Measurements from ENCODE around the gene BAHCC1.

The BAHCC1 gene

DNA sequence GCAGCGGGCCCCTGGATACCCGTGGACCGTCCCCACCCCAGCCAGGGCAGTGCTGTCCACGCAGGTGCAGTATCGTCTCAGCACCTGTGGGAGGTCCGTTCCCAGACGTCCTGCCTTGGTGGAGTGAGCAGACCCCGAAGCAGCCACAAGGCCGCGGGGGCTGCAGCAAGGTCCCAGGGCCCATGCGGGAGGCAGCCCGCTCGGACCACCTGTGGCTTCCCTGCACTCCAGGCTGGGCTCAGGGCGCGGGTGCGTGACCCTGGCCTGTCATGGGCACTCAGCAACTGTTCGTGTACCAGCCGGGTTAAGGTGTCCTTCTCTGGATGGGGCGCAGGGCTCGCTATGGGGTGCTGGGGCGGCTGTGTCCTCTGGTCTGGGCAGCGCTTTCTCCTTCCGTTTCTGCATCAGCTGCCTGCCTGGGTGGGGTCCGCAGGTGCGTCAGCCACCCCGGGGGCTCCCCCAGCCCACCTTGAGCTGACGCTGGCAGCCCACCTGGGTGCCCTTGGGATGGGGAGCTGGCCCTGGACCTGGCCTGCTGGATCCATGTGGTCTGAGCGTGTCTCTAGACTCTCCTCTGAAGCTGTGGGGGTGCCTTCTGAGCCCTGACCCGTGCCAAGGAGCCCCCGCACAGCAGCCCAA, 18.4 kb downstream of the BAHCC1 start:
- Histone ChIP-seq H3K36me3 (ENCODE audit: insufficient read depth, low read length) (no peaks in the 10 kb centered on the region), H3K4me1 (ENCODE audit: control insufficient read depth, insufficient read depth, low read length) (peaks cover 27% of the 10 kb centered on the region), H3K4me3 (ENCODE audit: low read length) (no peak overlapping the region), H3K4me2 (ENCODE audit: low read length) (no peak overlapping the region), H3K9ac (ENCODE audit: low read depth, low read length) (no peak overlapping the region), H3K27me3 (ENCODE audit: control insufficient read depth, insufficient read depth, low read length) (no peaks in the 10 kb centered on the region), H3K9me3 (replicated peaks; ENCODE audit: low read length) (no peaks in the 10 kb centered on the region)

DNA sequence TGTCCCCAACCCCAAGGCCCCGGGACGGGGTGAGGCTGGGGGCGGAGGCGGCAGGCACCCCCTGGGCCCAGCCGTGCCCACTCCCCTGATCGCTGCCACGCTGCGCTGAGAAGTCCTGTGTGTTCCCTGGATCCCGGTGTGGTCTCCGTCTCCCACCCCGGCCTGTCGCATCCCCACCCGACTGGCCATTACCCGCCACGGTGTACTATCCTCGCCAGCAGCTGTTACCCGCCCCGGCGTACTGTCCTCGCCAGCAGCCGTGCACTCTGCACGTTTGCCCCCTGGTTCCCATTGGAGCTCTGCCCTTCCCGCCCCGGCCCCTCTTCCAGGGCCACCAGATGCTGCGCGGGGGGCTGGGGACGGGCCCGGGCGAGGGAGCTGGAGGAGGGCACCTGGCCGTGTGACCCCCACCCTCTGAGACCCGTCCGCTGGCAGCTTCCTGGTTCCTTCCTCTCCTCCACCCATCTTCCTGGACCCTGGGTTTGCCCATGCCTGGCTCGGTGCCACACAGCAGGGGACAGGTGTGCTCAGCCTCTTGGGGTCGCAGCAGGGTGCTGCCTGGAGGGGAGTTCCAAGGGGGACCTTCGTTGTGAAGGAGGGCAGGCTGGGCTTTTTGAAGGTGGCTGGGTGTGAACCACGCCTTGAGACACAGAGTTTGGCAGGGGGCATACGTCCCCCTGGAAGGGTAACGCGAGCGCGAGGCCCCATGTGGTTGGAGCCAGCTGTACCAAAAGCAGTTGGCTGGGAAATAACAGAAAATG, 19.7 kb downstream of the BAHCC1 start:
- H3K27me3 ChIP-seq (ENCODE audit: control insufficient read depth, insufficient read depth, low read length), result no peaks in the 10 kb centered on the region

GRCh38 chr17:81415681-81416080, 20.4 kb downstream of the BAHCC1 start:
- no peak overlapping the region for H3K4me3 ChIP-seq (ENCODE audit: low read length)
- no peak overlapping the region for H3K9ac ChIP-seq (ENCODE audit: low read depth, low read length)
- no peaks in the 10 kb centered on the region for H3K36me3 ChIP-seq (ENCODE audit: insufficient read depth, low read length)
- no peak overlapping the region for H3K4me2 ChIP-seq (ENCODE audit: low read length)
- no peaks in the 10 kb centered on the region for H3K9me3 ChIP-seq (replicated peaks; ENCODE audit: low read length)
- H3K27me3 ChIP-seq (ENCODE audit: control insufficient read depth, insufficient read depth, low read length), result no peaks in the 10 kb centered on the region
- H3K4me1 ChIP-seq (ENCODE audit: control insufficient read depth, insufficient read depth, low read length), result peaks cover 48% of the 10 kb centered on the region

More for the DNA sequence above, 19.7 kb downstream of the BAHCC1 start:
- Histone ChIP-seq H3K4me2 (ENCODE audit: low read length) (no peak overlapping the region), H3K36me3 (ENCODE audit: insufficient read depth, low read length) (no peaks in the 10 kb centered on the region), H3K4me3 (ENCODE audit: low read length) (no peak overlapping the region), H3K4me1 (ENCODE audit: control insufficient read depth, insufficient read depth, low read length) (peaks cover 40% of the 10 kb centered on the region), H3K9ac (ENCODE audit: low read depth, low read length) (no peak overlapping the region), H3K9me3 (replicated peaks; ENCODE audit: low read length) (no peaks in the 10 kb centered on the region)

GRCh38 chr17:81416612-81417011, 21.4 kb downstream of the BAHCC1 start:
- Histone ChIP-seq H3K9ac (ENCODE audit: low read depth, low read length) (no peak overlapping the region), H3K27me3 (ENCODE audit: control insufficient read depth, insufficient read depth, low read length) (no peaks in the 10 kb centered on the region), H3K4me1 (ENCODE audit: control insufficient read depth, insufficient read depth, low read length) (peaks cover 57% of the 10 kb centered on the region), H3K4me2 (ENCODE audit: low read length) (no peak overlapping the region), H3K9me3 (replicated peaks; ENCODE audit: low read length) (no peaks in the 10 kb centered on the region), H3K4me3 (ENCODE audit: low read length) (no peak overlapping the region), H3K36me3 (ENCODE audit: insufficient read depth, low read length) (no peaks in the 10 kb centered on the region)

GRCh38 chr17:81417049-81417878, 22.0 kb downstream of the BAHCC1 start:
- H3K36me3 ChIP-seq (ENCODE audit: insufficient read depth, low read length), result no peaks in the 10 kb centered on the region
- peaks cover 63% of the 10 kb centered on the region for H3K4me1 ChIP-seq (ENCODE audit: control insufficient read depth, insufficient read depth, low read length)
- peak overlapping the region; percentile 35 for H3K4me2 ChIP-seq (ENCODE audit: low read length)
- H3K27me3 ChIP-seq (ENCODE audit: control insufficient read depth, insufficient read depth, low read length), result no peaks in the 10 kb centered on the region
- no peak overlapping the region for H3K9ac ChIP-seq (ENCODE audit: low read depth, low read length)
- no peak overlapping the region for H3K4me3 ChIP-seq (ENCODE audit: low read length)
- H3K9me3 ChIP-seq (replicated peaks; ENCODE audit: low read length), result no peaks in the 10 kb centered on the region

GRCh38 chr17:81417879-81418709, 22.8 kb downstream of the BAHCC1 start:
- Histone ChIP-seq H3K4me2 (ENCODE audit: low read length) (peak overlapping the region; percentile 35), H3K4me1 (ENCODE audit: control insufficient read depth, insufficient read depth, low read length) (peaks cover 65% of the 10 kb centered on the region), H3K9ac (ENCODE audit: low read depth, low read length) (no peak overlapping the region), H3K9me3 (replicated peaks; ENCODE audit: low read length) (no peaks in the 10 kb centered on the region), H3K4me3 (ENCODE audit: low read length) (no peak overlapping the region), H3K36me3 (ENCODE audit: insufficient read depth, low read length) (no peaks in the 10 kb centered on the region), H3K27me3 (ENCODE audit: control insufficient read depth, insufficient read depth, low read length) (no peaks in the 10 kb centered on the region)

DNA sequence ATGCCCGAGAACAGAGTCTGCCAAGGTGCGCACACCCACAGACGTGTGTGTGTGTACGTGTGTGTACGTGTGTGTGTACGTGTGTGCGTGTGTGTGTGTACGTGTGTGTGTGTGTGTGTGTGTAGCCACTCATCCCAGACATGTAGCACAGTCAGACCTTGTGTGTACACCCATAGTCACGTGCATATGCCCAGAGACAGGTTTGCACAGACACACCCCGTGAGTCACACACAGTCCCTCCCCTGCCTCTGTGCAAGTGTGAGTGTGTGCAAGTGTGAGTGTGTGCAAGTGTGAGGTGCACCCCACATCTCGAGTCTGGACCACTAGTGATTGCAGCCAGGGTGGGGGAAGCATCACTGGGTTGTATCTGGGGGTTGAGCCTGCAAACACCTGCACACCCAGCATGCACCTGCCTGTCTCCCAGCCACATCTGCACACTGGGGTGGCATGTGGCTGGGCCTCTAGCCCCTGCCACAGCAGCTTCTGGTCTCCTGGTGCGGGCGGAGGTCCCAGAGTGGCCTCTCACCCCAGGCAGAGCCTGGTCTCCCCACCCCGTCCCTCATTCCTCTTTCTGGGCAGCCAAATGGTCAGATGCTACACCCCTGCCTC, 23.6 kb downstream of the BAHCC1 start:
- Histone ChIP-seq H3K27me3 (ENCODE audit: control insufficient read depth, insufficient read depth, low read length) (no peaks in the 10 kb centered on the region), H3K9ac (ENCODE audit: low read depth, low read length) (no peak overlapping the region), H3K4me3 (ENCODE audit: low read length) (no peak overlapping the region), H3K36me3 (ENCODE audit: insufficient read depth, low read length) (no peaks in the 10 kb centered on the region), H3K9me3 (replicated peaks; ENCODE audit: low read length) (no peaks in the 10 kb centered on the region), H3K4me1 (ENCODE audit: control insufficient read depth, insufficient read depth, low read length) (peaks cover 72% of the 10 kb centered on the region), H3K4me2 (ENCODE audit: low read length) (peak overlapping the region; percentile 78)

GRCh38 chr17:81419319-81419885, 24.1 kb downstream of the BAHCC1 start:
- Histone ChIP-seq H3K4me1 (ENCODE audit: control insufficient read depth, insufficient read depth, low read length) (peaks cover 75% of the 10 kb centered on the region), H3K4me2 (ENCODE audit: low read length) (peak overlapping the region; percentile 78), H3K27me3 (ENCODE audit: control insufficient read depth, insufficient read depth, low read length) (no peaks in the 10 kb centered on the region), H3K9ac (ENCODE audit: low read depth, low read length) (peak overlapping the region; percentile 73), H3K9me3 (replicated peaks; ENCODE audit: low read length) (no peaks in the 10 kb centered on the region), H3K4me3 (ENCODE audit: low read length) (peak overlapping the region; percentile 53), H3K36me3 (ENCODE audit: insufficient read depth, low read length) (no peaks in the 10 kb centered on the region)

DNA sequence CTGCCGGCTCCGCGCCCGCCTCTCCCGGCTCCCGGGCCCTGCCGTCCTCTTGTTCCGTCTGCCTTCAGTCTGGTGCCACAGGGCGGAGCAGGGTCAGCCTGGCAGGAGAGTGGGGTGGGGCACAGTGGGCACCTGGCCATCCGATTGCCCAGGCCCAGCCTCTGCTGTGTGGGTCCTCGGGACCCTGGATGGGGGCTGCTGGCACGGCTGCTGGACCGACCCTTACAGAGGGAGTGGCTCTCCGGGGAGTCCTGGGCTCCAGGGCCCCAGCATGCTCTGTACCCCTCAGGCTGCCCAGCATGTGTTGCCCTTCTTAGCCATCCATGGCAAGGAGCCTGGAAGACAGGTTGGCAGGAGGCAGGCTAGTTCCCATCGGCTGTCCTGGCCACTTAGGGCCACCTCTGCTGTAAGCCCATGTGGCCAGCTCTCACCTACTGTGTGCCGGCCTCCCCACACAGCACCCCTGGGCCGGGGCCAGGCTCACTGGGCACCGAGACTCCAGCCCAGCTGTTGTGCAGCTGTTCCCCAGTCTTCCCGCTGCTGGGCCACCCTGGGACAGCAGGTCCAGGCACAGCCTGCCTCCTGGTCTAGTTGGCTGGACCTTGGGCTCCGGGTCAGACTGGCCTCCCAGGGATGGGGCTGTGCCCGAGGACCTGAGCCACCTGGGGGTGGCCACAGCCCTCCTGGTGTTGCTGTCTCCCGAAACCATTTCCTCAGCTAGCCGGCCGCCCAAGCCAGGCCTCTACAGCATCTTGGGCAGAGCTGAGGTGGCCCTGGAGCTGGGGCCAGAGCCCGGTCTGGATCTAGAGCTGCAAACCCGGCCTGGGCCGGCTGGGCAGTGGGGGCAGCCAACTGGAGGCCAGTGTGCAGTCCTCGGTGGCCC, 24.9 kb downstream of the BAHCC1 start:
- Histone ChIP-seq H3K36me3 (ENCODE audit: insufficient read depth, low read length) (no peaks in the 10 kb centered on the region), H3K9ac (ENCODE audit: low read depth, low read length) (peak overlapping the region; percentile 73), H3K4me1 (ENCODE audit: control insufficient read depth, insufficient read depth, low read length) (peaks cover 75% of the 10 kb centered on the region), H3K4me2 (ENCODE audit: low read length) (peak overlapping the region; percentile 78), H3K27me3 (ENCODE audit: control insufficient read depth, insufficient read depth, low read length) (no peaks in the 10 kb centered on the region), H3K4me3 (ENCODE audit: low read length) (peak overlapping the region; percentile 53), H3K9me3 (replicated peaks; ENCODE audit: low read length) (no peaks in the 10 kb centered on the region)

All from skeletal muscle satellite cell (primary cell).